ENCODE results near the gene FLVCR2. TPM values are rescaled to one million over a fixed set of nuclear protein-coding genes. Genes with fewer than 3 reads are reported as not detected.

Gene FLVCR2
- total RNA-seq, 1 donor from 2014 or later = 3.1 TPM

DNA sequence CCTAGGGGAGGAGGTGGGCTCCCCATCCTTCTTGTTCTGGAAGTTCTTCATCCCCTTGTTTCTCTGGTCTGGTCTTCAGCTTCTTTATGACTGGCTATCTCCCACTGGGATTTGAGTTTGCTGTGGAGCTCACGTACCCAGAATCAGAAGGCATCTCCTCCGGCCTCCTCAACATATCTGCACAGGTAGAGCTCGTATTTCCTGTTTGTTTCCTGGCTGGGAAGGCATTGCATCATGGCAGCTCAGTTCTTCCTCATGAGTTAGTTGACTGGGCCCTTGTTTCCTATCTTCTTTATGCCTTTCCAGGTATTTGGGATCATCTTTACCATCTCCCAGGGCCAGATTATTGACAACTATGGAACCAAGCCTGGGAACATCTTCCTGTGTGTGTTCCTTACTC is 62.5 kb downstream of the FLVCR2 start:
- Mint-ChIP-seq H3K27ac (ENCODE audit: unreplicated experiment) (no peak overlapping the region), H3K4me3 (ENCODE audit: unreplicated experiment) (no peak overlapping the region), H3K27me3 (ENCODE audit: low read depth, unreplicated experiment) (no peaks in the 10 kb centered on the region), H3K4me1 (ENCODE audit: low read depth, unreplicated experiment) (peaks cover 19% of the 10 kb centered on the region), H3K9me3 (ENCODE audit: unreplicated experiment) (no peaks in the 10 kb centered on the region), H3K36me3 (ENCODE audit: low read depth, unreplicated experiment) (peaks cover 14% of the 10 kb centered on the region)
- DNase-seq (ENCODE audit: low read depth) = no peak
- H3K9me3 ChIP-seq (ENCODE audit: insufficient read depth, low read depth, low read length) = no peaks in the 10 kb centered on the region
- H3K4me2 ChIP-seq (ENCODE audit: low read length) = no peak overlapping the region
- H3K4me1 ChIP-seq (ENCODE audit: insufficient read depth, low read length) = peaks cover 7% of the 10 kb centered on the region
- TF ChIP-seq, protein P1, sequence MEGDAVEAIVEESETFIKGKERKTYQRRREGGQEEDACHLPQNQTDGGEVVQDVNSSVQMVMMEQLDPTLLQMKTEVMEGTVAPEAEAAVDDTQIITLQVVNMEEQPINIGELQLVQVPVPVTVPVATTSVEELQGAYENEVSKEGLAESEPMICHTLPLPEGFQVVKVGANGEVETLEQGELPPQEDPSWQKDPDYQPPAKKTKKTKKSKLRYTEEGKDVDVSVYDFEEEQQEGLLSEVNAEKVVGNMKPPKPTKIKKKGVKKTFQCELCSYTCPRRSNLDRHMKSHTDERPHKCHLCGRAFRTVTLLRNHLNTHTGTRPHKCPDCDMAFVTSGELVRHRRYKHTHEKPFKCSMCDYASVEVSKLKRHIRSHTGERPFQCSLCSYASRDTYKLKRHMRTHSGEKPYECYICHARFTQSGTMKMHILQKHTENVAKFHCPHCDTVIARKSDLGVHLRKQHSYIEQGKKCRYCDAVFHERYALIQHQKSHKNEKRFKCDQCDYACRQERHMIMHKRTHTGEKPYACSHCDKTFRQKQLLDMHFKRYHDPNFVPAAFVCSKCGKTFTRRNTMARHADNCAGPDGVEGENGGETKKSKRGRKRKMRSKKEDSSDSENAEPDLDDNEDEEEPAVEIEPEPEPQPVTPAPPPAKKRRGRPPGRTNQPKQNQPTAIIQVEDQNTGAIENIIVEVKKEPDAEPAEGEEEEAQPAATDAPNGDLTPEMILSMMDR (IDR thresholded peaks at IDR 0.05; ENCODE audit: insufficient read depth, low read depth, low read length) = no peak
- no peak for TF ChIP-seq EZH2 (IDR thresholded peaks at IDR 0.05; ENCODE audit: insufficient read depth, low read length)
- no peak for FAIRE-seq
- no peak overlapping the region for H2AFZ ChIP-seq (ENCODE audit: low read depth, low read length)
- no peak overlapping the region for H3K4me3 ChIP-seq (ENCODE audit: insufficient read depth, low read depth, low read length)
- H3K36me3 ChIP-seq (ENCODE audit: insufficient read depth, low read length) = no peaks in the 10 kb centered on the region
- no peaks in the 10 kb centered on the region for H4K20me1 ChIP-seq (ENCODE audit: insufficient read depth, low read length)
- no peak overlapping the region for H3K9ac ChIP-seq (ENCODE audit: low read length)
- H3K27me3 ChIP-seq (ENCODE audit: insufficient read depth, low read length) = no peaks in the 10 kb centered on the region
- H3K79me2 ChIP-seq (ENCODE audit: insufficient read depth, low read length) = no peaks in the 10 kb centered on the region
- no peak overlapping the region for H3K27ac ChIP-seq (ENCODE audit: low read depth, low read length)

DNA sequence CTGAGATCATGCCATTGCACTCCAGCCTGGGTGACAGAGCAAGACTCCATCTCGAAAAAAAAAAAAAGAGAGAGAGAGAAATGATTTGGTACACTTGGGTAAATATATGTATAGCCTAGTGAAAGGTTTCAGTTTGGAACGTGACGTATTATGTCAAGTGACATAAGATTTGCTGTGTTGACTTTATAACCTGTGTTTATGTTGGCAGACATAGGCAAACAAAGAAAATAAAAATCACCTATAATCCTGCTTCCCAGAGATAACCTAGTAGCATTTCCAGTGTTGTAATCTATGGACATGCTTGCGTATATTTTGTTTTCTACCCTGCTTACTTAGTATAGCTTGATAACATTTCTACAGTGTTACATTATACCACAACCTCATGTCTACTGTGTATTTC is 65.6 kb downstream of the FLVCR2 start:
- Histone ChIP-seq H4K20me1 (ENCODE audit: insufficient read depth, low read length) (no peaks in the 10 kb centered on the region), H3K9ac (ENCODE audit: low read length) (no peak overlapping the region), H3K36me3 (ENCODE audit: insufficient read depth, low read length) (no peaks in the 10 kb centered on the region), H2AFZ (ENCODE audit: low read depth, low read length) (no peak overlapping the region), H3K9me3 (ENCODE audit: insufficient read depth, low read depth, low read length) (no peaks in the 10 kb centered on the region), H3K4me3 (ENCODE audit: insufficient read depth, low read depth, low read length) (no peak overlapping the region), H3K79me2 (ENCODE audit: insufficient read depth, low read length) (no peaks in the 10 kb centered on the region), H3K4me1 (ENCODE audit: insufficient read depth, low read length) (peaks cover 33% of the 10 kb centered on the region), H3K27ac (ENCODE audit: low read depth, low read length) (no peak overlapping the region), H3K4me2 (ENCODE audit: low read length) (no peak overlapping the region), H3K27me3 (ENCODE audit: insufficient read depth, low read length) (no peaks in the 10 kb centered on the region)
- no peak for TF ChIP-seq EZH2 (IDR thresholded peaks at IDR 0.05; ENCODE audit: insufficient read depth, low read length)
- TF ChIP-seq, protein P1 (IDR thresholded peaks at IDR 0.05; ENCODE audit: insufficient read depth, low read depth, low read length) = no peak
- Mint-ChIP-seq H3K4me1 (ENCODE audit: low read depth, unreplicated experiment) (peaks cover 38% of the 10 kb centered on the region), H3K9me3 (ENCODE audit: unreplicated experiment) (no peaks in the 10 kb centered on the region), H3K4me3 (ENCODE audit: unreplicated experiment) (no peak overlapping the region), H3K27me3 (ENCODE audit: low read depth, unreplicated experiment) (no peaks in the 10 kb centered on the region), H3K27ac (ENCODE audit: unreplicated experiment) (no peak overlapping the region), H3K36me3 (ENCODE audit: low read depth, unreplicated experiment) (peaks cover 9% of the 10 kb centered on the region)
- DNase-seq (ENCODE audit: low read depth) (no peak), FAIRE-seq (no peak)

DNA sequence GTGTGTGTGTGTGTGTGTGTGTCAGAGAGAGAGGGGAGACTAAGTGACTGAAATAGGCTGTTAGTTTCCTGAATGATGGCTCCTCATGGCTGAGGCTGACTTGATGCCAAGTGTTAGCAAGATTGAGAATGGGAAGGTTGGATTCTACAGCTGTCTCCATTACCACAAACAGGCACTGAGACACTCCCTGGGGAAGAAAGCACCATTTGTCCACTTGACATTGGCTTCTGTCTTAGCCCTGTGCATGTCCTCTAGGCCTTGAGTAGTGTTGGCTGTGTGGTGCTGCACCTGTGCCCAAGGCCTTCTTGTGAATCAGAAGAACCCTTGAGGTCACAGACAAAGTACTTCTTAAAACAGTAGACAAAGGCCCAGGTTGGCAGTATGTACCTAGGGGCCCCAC is 66.6 kb downstream of the FLVCR2 start:
- TF ChIP-seq, protein P1 (IDR thresholded peaks at IDR 0.05; ENCODE audit: insufficient read depth, low read depth, low read length) = no peak
- TF ChIP-seq EZH2 (IDR thresholded peaks at IDR 0.05; ENCODE audit: insufficient read depth, low read length) = no peak
- H3K9me3 ChIP-seq (ENCODE audit: insufficient read depth, low read depth, low read length) = no peaks in the 10 kb centered on the region
- Mint-ChIP-seq H3K27ac (ENCODE audit: unreplicated experiment) (no peak overlapping the region), H3K4me1 (ENCODE audit: low read depth, unreplicated experiment) (peaks cover 42% of the 10 kb centered on the region), H3K9me3 (ENCODE audit: unreplicated experiment) (no peaks in the 10 kb centered on the region), H3K4me3 (ENCODE audit: unreplicated experiment) (no peak overlapping the region), H3K27me3 (ENCODE audit: low read depth, unreplicated experiment) (no peaks in the 10 kb centered on the region), H3K36me3 (ENCODE audit: low read depth, unreplicated experiment) (peaks cover 8% of the 10 kb centered on the region)
- no peaks in the 10 kb centered on the region for H3K79me2 ChIP-seq (ENCODE audit: insufficient read depth, low read length)
- no peak overlapping the region for H3K4me3 ChIP-seq (ENCODE audit: insufficient read depth, low read depth, low read length)
- H3K27me3 ChIP-seq (ENCODE audit: insufficient read depth, low read length) = no peaks in the 10 kb centered on the region
- DNase-seq (ENCODE audit: low read depth) = no peak
- H3K4me2 ChIP-seq (ENCODE audit: low read length) = no peak overlapping the region
- no peak overlapping the region for H3K27ac ChIP-seq (ENCODE audit: low read depth, low read length)
- no peak overlapping the region for H3K9ac ChIP-seq (ENCODE audit: low read length)
- no peaks in the 10 kb centered on the region for H4K20me1 ChIP-seq (ENCODE audit: insufficient read depth, low read length)
- peaks cover 37% of the 10 kb centered on the region for H3K4me1 ChIP-seq (ENCODE audit: insufficient read depth, low read length)
- H3K36me3 ChIP-seq (ENCODE audit: insufficient read depth, low read length) = peaks cover 8% of the 10 kb centered on the region
- no peak for FAIRE-seq
- H2AFZ ChIP-seq (ENCODE audit: low read depth, low read length) = no peak overlapping the region
